Upper lobe of left lung (tissue), 6 donors: ENCODE measurements around the gene CDC25C. TPM values are rescaled to one million over a fixed set of nuclear protein-coding genes. Genes with fewer than 3 reads are reported as not detected.
"Not testable (repeated sequence)": the region's sequence is repeated elsewhere in the genome, so short reads cannot be mapped to it uniquely, and the experiment has no call there.

Source experiments
- ATAC-seq, 2 donors: fragments of 200-7000 bp; cut with Tn5 transposase; one replicate each; pipeline ENCODE4 v1.9.1; 2022; ENCODE audit warnings: mild to moderate bottlenecking in 2 of 2, moderate library complexity in 2 of 2; ENCODE audit not compliant: low FRiP score in 2 of 2
- DNase-seq, 2 donors: peaks; one replicate each; pipeline ENCODE4 v3.0.0-alpha.2; 2019 to 2020
- H3K27ac ChIP-seq, 4 donors: fragments of 200-600 bp; sonication (generic); one replicate each; pipeline ENCODE4 v1.5.1; 2016 to 2019
- H3K27me3 ChIP-seq, 4 donors: fragments of 200-600 bp; sonication (generic); one replicate each; pipeline ENCODE4 v1.5.1; 2017 to 2019
- H3K36me3 ChIP-seq, 4 donors: fragments of 200-600 bp; sonication (generic); one replicate each; pipeline ENCODE4 v1.5.1; 2016 to 2019
- H3K4me1 ChIP-seq, 4 donors: fragments of 200-600 bp; sonication (generic); one replicate each; pipeline ENCODE4 v1.5.1; 2018 to 2019
- H3K4me3 ChIP-seq, 4 donors: fragments of 200-600 bp; sonication (generic); one replicate each; pipeline ENCODE4 v1.5.1; 2017 to 2019; ENCODE audit warnings: mild to moderate bottlenecking in 2 of 4, moderate library complexity in 1 of 4
- H3K9me3 ChIP-seq, 4 donors: fragments of 200-600 bp; sonication (generic); one replicate each; pipeline ENCODE4 v1.5.1; 2018 to 2019
- EP300 ChIP-seq, 4 donors: sonication (generic); formaldehyde crosslinking; IDR thresholded peaks; one replicate each; pipeline ENCODE4 v1.5.1; 2017; ENCODE audit warnings: antibody characterized with exemption in 4 of 4, control low read depth in 2 of 4
- POLR2A ChIP-seq, 4 donors: fragments of 450-650 bp; IDR thresholded peaks; one replicate each; pipeline ENCODE4 v1.5.1; 2016 to 2017; ENCODE audit warnings: antibody characterized with exemption in 4 of 4, mild to moderate bottlenecking in 2 of 4
- POLR2AphosphoS5 ChIP-seq, 2 donors: sonication (generic); formaldehyde crosslinking; IDR thresholded peaks; one replicate each; pipeline ENCODE4 v1.5.1; 2017; ENCODE audit warnings: antibody characterized with exemption in 2 of 2
- WGBS, 2 donors: methylation state at CpG; one replicate each; pipeline ENCODE4 v1.1.5; 2017 to 2018; 5-methylcytosine and 5-hydroxymethylcytosine counted together
- total RNA-seq, 6 donors: library from RNA; depleted of rRNA in 4 of 6; stranded (reverse); fragments of >200 nt in 4 of 6; gene quantifications; one replicate each; pipeline versions ENCODE4 v1.1.0 to v1.2.1, GENCODE V29; 2016 to 2021
- TF ChIP-seq, protein P1 (sequence below), 6 experiments: fragments of 450-650 bp in 4 of 6; fragments of 200-600 bp in 2 of 6; sonication (generic) in 2 of 6; IDR thresholded peaks; one replicate each; pipeline ENCODE4 v1.5.1; 2016 to 2019; ENCODE audit warnings: antibody characterized with exemption in 6 of 6
- donor health status: DM: no; HTN: no; CAD: no; lungs with moderate emphysema.
- donor health status: DM: no; HTN: yes; CAD: no; lungs with severe emphysema.

Gene CDC25C
- total RNA-seq, 6 donors from 2014 or later = 0.37 to 0.67 (median 0.54) TPM; not detected in 2

DNA sequence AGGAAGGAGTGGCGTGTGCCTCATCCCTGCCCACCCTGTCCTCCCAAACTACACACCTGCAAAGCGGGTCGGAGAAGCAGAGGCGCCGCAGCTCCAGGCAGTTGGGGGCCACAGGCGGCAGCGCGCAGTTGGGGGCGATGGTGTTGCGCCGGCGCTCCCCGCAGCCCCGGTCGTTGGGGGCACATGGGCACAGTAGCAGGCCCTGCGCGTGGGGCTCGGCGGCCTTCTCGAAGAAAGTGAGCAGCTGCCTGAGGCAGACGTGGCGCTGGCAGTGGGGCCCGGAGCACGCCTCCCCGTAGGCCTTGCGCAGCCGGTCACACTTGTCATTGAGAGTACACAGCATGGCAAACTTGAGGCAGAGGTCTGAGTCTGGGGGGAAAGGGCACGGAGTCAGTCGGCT lies 74.0 kb downstream of the CDC25C start:
- Histone ChIP-seq H3K9me3 (no peaks in the 10 kb centered on the region), H3K36me3 (no peaks in the 10 kb centered on the region), H3K27ac (no peak overlapping the region), H3K4me1 (no peaks in the 10 kb centered on the region), H3K4me3 (no peak overlapping the region), H3K27me3 (no peaks in the 10 kb centered on the region)
- ATAC-seq (no peak), DNase-seq (peak in 1 of 2 donors; percentile 81)
- TF ChIP-seq POLR2A (IDR thresholded peaks at IDR 0.05) (no peak), POLR2AphosphoS5 (IDR thresholded peaks at IDR 0.05) (no peak), EP300 (IDR thresholded peaks at IDR 0.05) (no peak)
- TF ChIP-seq, protein P1, sequence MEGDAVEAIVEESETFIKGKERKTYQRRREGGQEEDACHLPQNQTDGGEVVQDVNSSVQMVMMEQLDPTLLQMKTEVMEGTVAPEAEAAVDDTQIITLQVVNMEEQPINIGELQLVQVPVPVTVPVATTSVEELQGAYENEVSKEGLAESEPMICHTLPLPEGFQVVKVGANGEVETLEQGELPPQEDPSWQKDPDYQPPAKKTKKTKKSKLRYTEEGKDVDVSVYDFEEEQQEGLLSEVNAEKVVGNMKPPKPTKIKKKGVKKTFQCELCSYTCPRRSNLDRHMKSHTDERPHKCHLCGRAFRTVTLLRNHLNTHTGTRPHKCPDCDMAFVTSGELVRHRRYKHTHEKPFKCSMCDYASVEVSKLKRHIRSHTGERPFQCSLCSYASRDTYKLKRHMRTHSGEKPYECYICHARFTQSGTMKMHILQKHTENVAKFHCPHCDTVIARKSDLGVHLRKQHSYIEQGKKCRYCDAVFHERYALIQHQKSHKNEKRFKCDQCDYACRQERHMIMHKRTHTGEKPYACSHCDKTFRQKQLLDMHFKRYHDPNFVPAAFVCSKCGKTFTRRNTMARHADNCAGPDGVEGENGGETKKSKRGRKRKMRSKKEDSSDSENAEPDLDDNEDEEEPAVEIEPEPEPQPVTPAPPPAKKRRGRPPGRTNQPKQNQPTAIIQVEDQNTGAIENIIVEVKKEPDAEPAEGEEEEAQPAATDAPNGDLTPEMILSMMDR (IDR thresholded peaks at IDR 0.05) = no peak
- WGBS, 2 donors = 66 to 78% methylated on average over 9 to 29 of the region's 29 CpGs

DNA sequence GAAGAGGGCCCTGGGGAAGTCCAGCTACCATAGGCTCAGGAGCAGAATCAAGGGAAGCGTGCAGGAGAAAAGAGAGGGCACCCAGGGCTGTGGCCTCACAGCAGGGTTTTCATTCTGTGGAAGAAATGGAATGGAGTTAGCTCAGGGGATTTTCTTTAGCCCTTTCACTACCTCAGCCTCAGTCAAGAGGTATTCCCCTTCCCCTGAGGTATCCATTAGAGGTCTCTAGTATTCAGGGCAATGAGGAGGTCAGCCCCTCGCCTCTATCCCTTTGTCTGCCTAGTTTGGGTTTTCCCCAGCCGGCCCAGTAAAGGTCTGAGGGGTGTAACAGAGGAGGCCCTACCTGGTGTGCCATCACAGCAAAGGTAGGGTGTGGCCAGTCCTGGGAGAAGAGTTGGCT lies 78.7 kb downstream of the CDC25C start:
- Histone ChIP-seq H3K4me1 (no peaks in the 10 kb centered on the region), H3K9me3 (no peaks in the 10 kb centered on the region), H3K36me3 (no peaks in the 10 kb centered on the region), H3K27ac (no peak overlapping the region), H3K27me3 (no peaks in the 10 kb centered on the region), H3K4me3 (no peak overlapping the region)
- DNase-seq = no peak
- TF ChIP-seq POLR2AphosphoS5 (IDR thresholded peaks at IDR 0.05) (no peak), POLR2A (IDR thresholded peaks at IDR 0.05) (no peak), EP300 (IDR thresholded peaks at IDR 0.05) (no peak)
- TF ChIP-seq, protein P1 (IDR thresholded peaks at IDR 0.05) = no peak
- WGBS, 2 donors = 84 to 85% methylated on average over 3 of the region's 3 CpGs
- no peak for ATAC-seq

DNA sequence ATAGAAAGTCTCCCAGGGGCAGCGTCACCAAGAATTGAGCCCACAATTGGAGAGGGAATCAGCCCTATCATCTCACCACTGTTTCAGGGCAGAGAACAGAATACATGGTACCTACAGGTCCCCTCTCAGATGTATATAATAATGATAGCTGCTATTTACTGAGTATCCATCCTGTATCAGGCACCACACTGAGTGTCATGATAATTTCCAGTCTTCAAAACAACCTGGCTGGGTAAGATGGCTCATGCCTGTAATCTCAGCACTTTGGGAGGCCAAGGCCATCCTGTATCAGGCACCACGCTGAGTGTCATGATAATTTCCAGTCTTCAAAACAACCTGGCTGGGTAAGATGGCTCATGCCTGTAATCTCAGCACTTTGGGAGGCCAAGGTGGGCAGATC lies 83.8 kb downstream of the CDC25C start:
- ATAC-seq, DNase-seq: not testable (repeated sequence)

DNA sequence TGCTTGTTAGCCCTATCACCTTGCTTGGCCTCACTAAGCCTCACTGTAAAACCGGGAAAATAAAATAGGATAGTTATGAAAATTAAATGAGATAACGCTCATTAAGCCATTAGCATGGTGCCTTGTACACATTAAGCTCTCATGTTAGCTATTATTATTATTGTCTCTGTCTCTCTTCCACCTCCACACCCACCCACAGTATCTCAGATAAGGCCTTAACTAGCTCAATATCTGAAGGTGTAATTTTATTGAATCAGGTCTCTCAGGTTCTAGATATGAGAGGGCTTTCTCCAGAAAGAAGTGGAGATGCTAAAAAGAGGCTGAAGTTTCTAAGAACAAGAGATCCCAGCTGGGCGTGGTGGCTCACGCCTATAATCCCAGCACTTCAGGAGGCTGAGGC lies 84.8 kb downstream of the CDC25C start:
- H3K27ac ChIP-seq = no peak overlapping the region
- WGBS, 2 donors = 86 to 87% methylated on average over 4 of the region's 4 CpGs
- H3K36me3 ChIP-seq = no peaks in the 10 kb centered on the region
- peaks cover 3 to 8% (median 5%) of the 10 kb centered on the region in 4 donors for H3K4me1 ChIP-seq
- TF ChIP-seq, protein P1 (IDR thresholded peaks at IDR 0.05) = no peak
- TF ChIP-seq POLR2A (IDR thresholded peaks at IDR 0.05) = no peak
- no peaks in the 10 kb centered on the region for H3K9me3 ChIP-seq
- H3K4me3 ChIP-seq = no peak overlapping the region
- no peaks in the 10 kb centered on the region for H3K27me3 ChIP-seq
- no peak for ATAC-seq
- DNase-seq = no peak

More for the DNA sequence above, 83.8 kb downstream of the CDC25C start:
- H3K4me3 ChIP-seq, H3K4me1 ChIP-seq, H3K9me3 ChIP-seq, H3K27ac ChIP-seq, H3K36me3 ChIP-seq, H3K27me3 ChIP-seq: not testable (repeated sequence)
- 92 to 96% methylated on average over 2 of the region's 2 CpGs for WGBS, 2 donors

DNA sequence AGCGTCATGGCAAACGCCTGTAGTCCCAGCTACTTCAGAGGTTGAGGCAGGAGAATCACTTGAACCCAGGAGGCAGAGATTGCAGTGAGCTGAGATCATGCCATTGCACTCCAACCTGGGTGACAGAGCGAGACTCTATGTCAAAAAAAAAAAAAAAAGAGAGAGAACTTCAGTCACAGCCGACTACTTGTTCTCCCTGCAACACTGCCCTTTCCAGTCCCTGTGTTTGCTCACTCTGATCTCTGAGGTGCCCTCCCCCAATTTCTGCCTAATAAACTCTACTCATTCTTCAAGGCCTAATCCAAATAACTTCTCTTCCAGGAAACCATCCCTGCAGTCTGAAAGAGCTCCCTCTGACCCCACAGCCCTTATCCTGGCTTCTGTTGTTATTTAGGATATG lies 85.3 kb downstream of the CDC25C start:
- Histone ChIP-seq H3K9me3 (no peaks in the 10 kb centered on the region), H3K27me3 (peaks cover 0 to 3% (median 0%) of the 10 kb centered on the region in 4 donors), H3K4me1 (peaks cover 8 to 12% (median 10%) of the 10 kb centered on the region in 4 donors), H3K36me3 (no peaks in the 10 kb centered on the region), H3K27ac (no peak overlapping the region), H3K4me3 (no peak overlapping the region)
- 58 to 66% methylated on average over 4 of the region's 4 CpGs for WGBS, 2 donors
- ATAC-seq (no peak), DNase-seq (no peak)
- TF ChIP-seq, protein P1 (IDR thresholded peaks at IDR 0.05) = no peak
- no peak for TF ChIP-seq POLR2AphosphoS5 (IDR thresholded peaks at IDR 0.05)
- TF ChIP-seq POLR2A (IDR thresholded peaks at IDR 0.05) = no peak
- no peak for TF ChIP-seq EP300 (IDR thresholded peaks at IDR 0.05)
